Measurements from ENCODE around the gene COG3. TPM values are rescaled to one million over a fixed set of nuclear protein-coding genes. Genes with fewer than 3 reads are reported as not detected.

COG3 gene
- total and polyA plus RNA-seq, 10 of the 15 experiments (the other 5 are each of a cell fraction or from before 2014, with no cell fraction given), result 6.1 to 35.1 (median 22.6) TPM

DNA sequence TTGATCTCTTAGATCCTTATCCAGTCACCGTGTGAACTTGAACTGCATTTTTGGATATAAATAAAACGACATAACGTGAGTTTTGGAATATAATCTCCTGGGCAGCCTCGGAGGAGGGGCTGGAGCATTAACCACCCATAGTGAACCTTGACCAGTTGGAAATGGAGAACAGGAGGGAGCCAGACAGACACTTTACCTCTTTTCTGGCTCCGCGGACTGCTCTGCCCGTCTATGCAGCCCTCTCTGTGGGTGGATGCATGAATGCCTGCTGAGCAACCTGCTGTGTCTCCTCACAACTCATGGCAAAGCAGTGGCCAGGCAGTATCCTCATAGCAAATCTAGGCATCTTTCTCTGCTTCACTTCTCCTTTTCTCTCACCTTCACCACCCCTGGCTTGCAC, 10.5 kb upstream of the COG3 start (continued):
- TF ChIP-seq, protein P1, sequence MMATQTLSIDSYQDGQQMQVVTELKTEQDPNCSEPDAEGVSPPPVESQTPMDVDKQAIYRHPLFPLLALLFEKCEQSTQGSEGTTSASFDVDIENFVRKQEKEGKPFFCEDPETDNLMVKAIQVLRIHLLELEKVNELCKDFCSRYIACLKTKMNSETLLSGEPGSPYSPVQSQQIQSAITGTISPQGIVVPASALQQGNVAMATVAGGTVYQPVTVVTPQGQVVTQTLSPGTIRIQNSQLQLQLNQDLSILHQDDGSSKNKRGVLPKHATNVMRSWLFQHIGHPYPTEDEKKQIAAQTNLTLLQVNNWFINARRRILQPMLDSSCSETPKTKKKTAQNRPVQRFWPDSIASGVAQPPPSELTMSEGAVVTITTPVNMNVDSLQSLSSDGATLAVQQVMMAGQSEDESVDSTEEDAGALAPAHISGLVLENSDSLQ (IDR thresholded peaks at IDR 0.05), result no peak
- TF ChIP-seq JUNB (IDR thresholded peaks at IDR 0.05) (no peak), ZNF274 (IDR thresholded peaks at IDR 0.05; ENCODE audit: insufficient read depth, insufficient read length) (no peak), SMAD1 (IDR thresholded peaks at IDR 0.05; ENCODE audit: low read depth, partially characterized antibody) (no peak)
- TF ChIP-seq, protein P2, sequence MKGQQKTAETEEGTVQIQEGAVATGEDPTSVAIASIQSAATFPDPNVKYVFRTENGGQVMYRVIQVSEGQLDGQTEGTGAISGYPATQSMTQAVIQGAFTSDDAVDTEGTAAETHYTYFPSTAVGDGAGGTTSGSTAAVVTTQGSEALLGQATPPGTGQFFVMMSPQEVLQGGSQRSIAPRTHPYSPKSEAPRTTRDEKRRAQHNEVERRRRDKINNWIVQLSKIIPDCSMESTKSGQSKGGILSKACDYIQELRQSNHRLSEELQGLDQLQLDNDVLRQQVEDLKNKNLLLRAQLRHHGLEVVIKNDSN (IDR thresholded peaks at IDR 0.05; ENCODE audit: borderline replicate concordance, extremely low read length, insufficient read depth, low read depth, low read length), result no peak

DNA sequence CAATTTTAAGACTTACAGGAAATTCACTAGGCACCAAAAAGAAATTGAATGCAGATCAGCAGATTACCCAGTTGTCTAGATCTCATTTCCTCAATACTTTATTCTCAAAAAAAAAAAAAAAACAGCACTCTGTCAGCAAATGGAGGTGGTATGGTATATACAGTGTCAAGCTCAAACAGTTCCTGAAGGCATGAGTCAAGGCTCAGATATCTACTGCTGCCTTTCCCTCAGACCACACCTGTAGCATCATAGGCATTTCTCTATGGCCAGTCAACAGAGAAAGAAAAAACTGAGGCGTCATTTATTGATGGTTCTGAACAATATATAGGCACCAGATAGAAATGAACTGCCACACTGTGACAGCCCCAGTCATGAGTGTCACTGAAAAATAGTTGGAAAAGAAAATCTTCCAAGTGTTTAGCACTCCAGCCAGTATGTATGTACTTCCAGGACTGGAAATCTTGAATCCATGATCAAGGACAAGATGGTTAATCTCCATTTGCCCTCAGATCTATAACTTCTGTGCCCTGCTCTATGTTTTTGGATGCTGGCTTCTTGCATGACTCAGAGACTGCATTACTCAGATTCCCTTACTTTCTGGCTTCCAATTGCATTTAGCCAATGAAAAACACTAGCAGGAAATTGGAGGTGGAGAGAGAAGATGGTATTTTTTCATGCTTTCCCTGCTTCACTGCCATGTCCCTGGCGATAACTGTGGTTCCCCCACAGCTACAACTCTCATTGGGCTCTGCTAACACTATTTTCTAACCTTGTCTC, 8.4 kb upstream of the COG3 start:
- ChIA-PET SMC1A (ENCODE audit: uncharacterized antibody, unreplicated experiment) (no interaction called here), POLR2A (no interaction called here), RAD21 (ENCODE audit: unreplicated experiment) (no interaction called here), CTCF (interaction anchor here (0.7 kb wide), 2 partner anchors 15 to 33 kb away, joined by 3 to 5 read pairs; no protein-coding TSS in a partner anchor)
- Histone ChIP-seq H3K4me3 (no peak overlapping the region), H3K9me3 (replicated peaks; ENCODE audit: control insufficient read depth, insufficient read depth, low read length) (peaks cover 2% of the 10 kb centered on the region; the same call in 2 of the 3 replicates), H4K20me1 (ENCODE audit: control insufficient read depth, insufficient read depth) (no peaks in the 10 kb centered on the region), H3K27me3 (replicated peaks in 1 of 2; ENCODE audit: control insufficient read depth in 2 of 2, insufficient read depth in 2 of 2, low read length in 1 of 2) (no peaks in the 10 kb centered on the region), H3K36me3 (ENCODE audit: control insufficient read depth in 2 of 2, insufficient read depth in 2 of 2, low read length in 1 of 2) (no peaks in the 10 kb centered on the region), H3K27ac (ENCODE audit: control insufficient read depth, insufficient read depth) (no peak overlapping the region), H3K79me2 (ENCODE audit: control insufficient read depth, insufficient read depth, low read length) (no peaks in the 10 kb centered on the region), H3K4me1 (ENCODE audit: control insufficient read depth, insufficient read depth, low read length) (no peaks in the 10 kb centered on the region), H3K9ac (ENCODE audit: control insufficient read depth, insufficient read depth, low read length) (no peak overlapping the region), H2AFZ (ENCODE audit: control insufficient read depth, low read depth, low read length) (no peak overlapping the region), H3K4me2 (ENCODE audit: control insufficient read depth, insufficient read depth) (no peak overlapping the region)
- no TSS peak for BruUV-seq (replicated peaks)
- DNase-seq (ENCODE audit: low read depth, low spot score) (no peak), ATAC-seq (no peak), FAIRE-seq (no peak)
- in situ Hi-C loops (cut with MboI), result no loop called here
- WGBS (ENCODE audit: insufficient coverage, insufficient replicate concordance, low lambda C conversion rate, missing lambda C conversion rate), result 25% methylated on average over 2 of the region's 2 CpGs
- intact Hi-C loops (cut with micrococcal nuclease; ENCODE audit: unreplicated experiment), result no loop called here
- TF ChIP-seq MYC (IDR thresholded peaks at IDR 0.05; ENCODE audit: insufficient read depth, insufficient read length, insufficient replicate concordance, low read length, severe bottlenecking) (no peak), ZBED1 (IDR thresholded peaks at IDR 0.05; ENCODE audit: borderline replicate concordance) (no peak), RAD51 (IDR thresholded peaks at IDR 0.05) (no peak), GATAD2B (conservative IDR thresholded peaks at IDR 0.05; ENCODE audit: low read depth) (no peak)
- TF ChIP-seq, protein P3, sequence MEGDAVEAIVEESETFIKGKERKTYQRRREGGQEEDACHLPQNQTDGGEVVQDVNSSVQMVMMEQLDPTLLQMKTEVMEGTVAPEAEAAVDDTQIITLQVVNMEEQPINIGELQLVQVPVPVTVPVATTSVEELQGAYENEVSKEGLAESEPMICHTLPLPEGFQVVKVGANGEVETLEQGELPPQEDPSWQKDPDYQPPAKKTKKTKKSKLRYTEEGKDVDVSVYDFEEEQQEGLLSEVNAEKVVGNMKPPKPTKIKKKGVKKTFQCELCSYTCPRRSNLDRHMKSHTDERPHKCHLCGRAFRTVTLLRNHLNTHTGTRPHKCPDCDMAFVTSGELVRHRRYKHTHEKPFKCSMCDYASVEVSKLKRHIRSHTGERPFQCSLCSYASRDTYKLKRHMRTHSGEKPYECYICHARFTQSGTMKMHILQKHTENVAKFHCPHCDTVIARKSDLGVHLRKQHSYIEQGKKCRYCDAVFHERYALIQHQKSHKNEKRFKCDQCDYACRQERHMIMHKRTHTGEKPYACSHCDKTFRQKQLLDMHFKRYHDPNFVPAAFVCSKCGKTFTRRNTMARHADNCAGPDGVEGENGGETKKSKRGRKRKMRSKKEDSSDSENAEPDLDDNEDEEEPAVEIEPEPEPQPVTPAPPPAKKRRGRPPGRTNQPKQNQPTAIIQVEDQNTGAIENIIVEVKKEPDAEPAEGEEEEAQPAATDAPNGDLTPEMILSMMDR (IDR thresholded peaks at IDR 0.05 in 2 of 3, conservative IDR thresholded peaks at IDR 0.05 in 1 of 3; ENCODE audit: control insufficient read depth in 2 of 3, extremely low read depth in 1 of 3, insufficient read depth in 1 of 3, low read depth in 3 of 3, low read length in 3 of 3), result no peak
